CD8-positive, alpha-beta memory T cell (primary cell): ENCODE measurements around the gene PCDH9. TPM values are rescaled to one million over a fixed set of nuclear protein-coding genes. Genes with fewer than 3 reads are reported as not detected.

Experiments
- CTCF ChIA-PET: fragments of 350-600 bp; sonication (Branson Sonifier 250); formaldehyde crosslinking; loops from one replicate; lab custom pipeline; 2021; ENCODE audit warnings: antibody characterized with exemption; lab: Charles Lee
- POLR2A ChIA-PET: fragments of 350-600 bp; sonication (Branson Sonifier 250); formaldehyde crosslinking; loops from one replicate; lab custom pipeline; 2021; ENCODE audit warnings: antibody characterized with exemption; lab: Charles Lee
- DNase-seq, 5 donors: peaks; one replicate each; pipeline versions ENCODE4 v3.0.0 to v3.0.0-alpha.2; 2020 to 2022; ENCODE audit warnings: mixed read lengths in 1 of 5
- H3K27ac ChIP-seq: one replicate; pipeline ENCODE4 v1.7.0; 2013; ENCODE audit warnings: low read depth, mild to moderate bottlenecking, low read length, moderate library complexity
- H3K27me3 ChIP-seq: 2 replicates; pipeline ENCODE4 v1.7.0; 2013; ENCODE audit warnings: low read length, mild to moderate bottlenecking; ENCODE audit not compliant: insufficient read depth, poor library complexity, severe bottlenecking
- H3K36me3 ChIP-seq: 2 replicates; pipeline ENCODE4 v1.7.0; 2013; ENCODE audit warnings: mild to moderate bottlenecking, low read length, moderate library complexity; ENCODE audit not compliant: insufficient read depth
- H3K4me1 ChIP-seq: 2 replicates; pipeline ENCODE4 v1.7.0; 2013; ENCODE audit warnings: mild to moderate bottlenecking, low read length, moderate library complexity; ENCODE audit not compliant: insufficient read depth
- H3K4me3 ChIP-seq: 2 replicates; pipeline ENCODE4 v1.7.0; 2013; ENCODE audit warnings: mild to moderate bottlenecking, low read length
- H3K9me3 ChIP-seq: 2 replicates; pipeline ENCODE4 v1.7.0; 2013; ENCODE audit warnings: mild to moderate bottlenecking, low read length
- H3K27ac Mint-ChIP-seq, 8 donors: one replicate each; pipeline ENCODE4 v1.8.0; 2020 to 2021; ENCODE audit warnings: mixed read lengths in 8 of 8, mild to moderate bottlenecking in 6 of 8, inconsistent platforms in 3 of 8, moderate library complexity in 3 of 8
- H3K27me3 Mint-ChIP-seq, 2 donors: one replicate each; pipeline ENCODE4 v1.8.0; 2020 to 2021; ENCODE audit warnings: mixed read lengths in 2 of 2, mild to moderate bottlenecking in 1 of 2, moderate library complexity in 1 of 2
- H3K36me3 Mint-ChIP-seq, 3 donors: one replicate each; pipeline ENCODE4 v1.8.0; 2020 to 2021; ENCODE audit warnings: mixed read lengths in 3 of 3, inconsistent platforms in 1 of 3, mild to moderate bottlenecking in 1 of 3
- H3K4me1 Mint-ChIP-seq, 3 donors: one replicate each; pipeline ENCODE4 v1.8.0; 2020 to 2021; ENCODE audit warnings: mixed read lengths in 3 of 3, inconsistent platforms in 1 of 3, mild to moderate bottlenecking in 1 of 3
- H3K4me3 Mint-ChIP-seq, 7 donors: one replicate each; pipeline ENCODE4 v1.8.0; 2020 to 2021; ENCODE audit warnings: mixed read lengths in 7 of 7, mild to moderate bottlenecking in 6 of 7, moderate library complexity in 4 of 7, inconsistent platforms in 2 of 7
- H3K9me3 Mint-ChIP-seq, 5 donors: one replicate each; pipeline ENCODE4 v1.8.0; 2020 to 2022; ENCODE audit warnings: mixed read lengths in 5 of 5, mild to moderate bottlenecking in 3 of 5, moderate library complexity in 2 of 5, inconsistent platforms in 1 of 5
- polyA plus RNA-seq: library from polyadenylated mRNA; unstranded; fragments of 300-500 nt; fragmentation: Illumina TruSeq; gene quantifications from one replicate; pipeline ENCODE4 v1.2.3, GENCODE V29; 2021
- total RNA-seq, 2 experiments: library from RNA; stranded (reverse); gene quantifications; one replicate each; pipeline ENCODE4 v1.2.3, GENCODE V29; 2021

PCDH9 gene
- total and polyA plus RNA-seq, 3 experiments from 2014 or later: 0.09 to 0.21 (median 0.16) TPM

DNA sequence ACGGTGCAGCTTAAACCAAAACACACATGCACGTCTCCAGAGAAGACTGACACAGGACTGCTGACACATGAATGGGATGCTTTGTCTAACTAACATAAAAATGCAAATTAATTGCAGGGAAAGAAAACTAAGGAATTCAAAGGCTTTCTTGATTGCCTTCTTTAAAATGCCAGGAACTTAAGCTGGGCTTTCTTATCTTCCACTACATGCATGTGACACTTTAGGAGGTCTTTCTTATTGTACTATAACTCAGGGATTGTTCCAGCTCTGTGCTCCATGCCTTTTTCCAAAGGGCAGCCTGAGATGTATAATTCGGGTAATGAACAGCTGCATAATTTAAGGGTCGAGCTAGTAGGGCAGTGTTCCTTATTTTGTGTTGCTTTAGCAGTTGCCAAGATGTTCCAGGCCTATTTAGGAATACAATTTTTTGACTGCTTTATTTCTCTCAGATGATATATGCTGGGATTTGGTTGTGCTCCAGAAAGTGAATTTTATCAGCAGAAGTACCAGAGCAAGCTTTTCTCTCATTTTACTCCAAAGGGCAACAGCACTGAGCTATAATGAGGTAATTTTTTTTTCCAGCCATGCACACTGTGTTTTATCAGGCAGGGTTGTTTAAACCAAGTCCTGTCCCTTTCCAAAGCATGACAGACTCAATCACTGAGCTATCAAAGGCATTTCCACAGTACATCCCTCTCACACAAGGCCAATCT is 885.2 kb downstream of the PCDH9 start:
- H3K9me3 ChIP-seq: no peaks in the 10 kb centered on the region
- ChIA-PET POLR2A (no interaction called here), CTCF (no interaction called here)
- Mint-ChIP-seq H3K9me3 (peaks cover 0 to 15% (median 2%) of the 10 kb centered on the region in 5 donors), H3K27ac (no peak overlapping the region), H3K36me3 (no peaks in the 10 kb centered on the region), H3K4me1 (no peaks in the 10 kb centered on the region), H3K4me3 (no peak overlapping the region), H3K27me3 (no peaks in the 10 kb centered on the region)
- H3K27ac ChIP-seq: no peak overlapping the region
- H3K36me3 ChIP-seq: no peaks in the 10 kb centered on the region
- no peak overlapping the region for H3K4me3 ChIP-seq
- no peaks in the 10 kb centered on the region for H3K27me3 ChIP-seq
- DNase-seq: no peak
- no peaks in the 10 kb centered on the region for H3K4me1 ChIP-seq

DNA sequence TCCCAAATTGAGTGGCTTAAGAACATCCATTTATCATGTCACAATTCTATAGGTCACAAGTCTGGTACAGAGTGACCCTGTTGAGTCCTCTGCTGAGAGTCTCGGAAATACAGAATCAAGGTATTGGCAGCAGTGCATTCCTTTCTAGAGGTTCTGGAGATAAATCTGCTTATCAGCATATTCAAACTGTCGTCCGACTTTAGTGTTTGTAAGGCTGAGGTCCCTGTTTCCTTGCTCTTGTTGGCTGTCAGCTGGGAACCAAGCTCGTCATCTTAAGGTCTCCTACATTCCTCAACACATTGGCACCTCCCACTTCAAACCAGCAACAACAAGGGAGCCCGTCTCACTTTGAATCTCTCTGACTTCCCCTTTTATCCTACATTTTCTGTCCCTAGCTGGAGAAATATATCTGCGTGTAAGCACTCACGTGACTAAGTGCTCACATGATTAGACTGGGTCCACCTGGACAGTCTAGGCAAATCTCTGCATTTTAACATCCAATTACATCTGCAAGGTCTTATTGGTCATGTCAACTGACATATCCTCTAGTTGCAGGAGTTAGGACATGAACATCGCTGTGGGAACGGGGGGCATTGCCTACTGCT is 886.8 kb downstream of the PCDH9 start:
- POLR2A ChIA-PET: no interaction called here
- no peak overlapping the region for H3K4me3 ChIP-seq
- H3K9me3 ChIP-seq: no peaks in the 10 kb centered on the region
- Mint-ChIP-seq H3K4me1 (no peaks in the 10 kb centered on the region), H3K9me3 (peaks cover 0 to 14% (median 5%) of the 10 kb centered on the region in 5 donors), H3K27ac (no peak overlapping the region), H3K36me3 (no peaks in the 10 kb centered on the region), H3K27me3 (no peaks in the 10 kb centered on the region), H3K4me3 (no peak overlapping the region)
- no peaks in the 10 kb centered on the region for H3K36me3 ChIP-seq
- CTCF ChIA-PET: no interaction called here
- H3K27me3 ChIP-seq: no peaks in the 10 kb centered on the region
- H3K27ac ChIP-seq: no peak overlapping the region
- no peak for DNase-seq
- H3K4me1 ChIP-seq: no peaks in the 10 kb centered on the region

DNA sequence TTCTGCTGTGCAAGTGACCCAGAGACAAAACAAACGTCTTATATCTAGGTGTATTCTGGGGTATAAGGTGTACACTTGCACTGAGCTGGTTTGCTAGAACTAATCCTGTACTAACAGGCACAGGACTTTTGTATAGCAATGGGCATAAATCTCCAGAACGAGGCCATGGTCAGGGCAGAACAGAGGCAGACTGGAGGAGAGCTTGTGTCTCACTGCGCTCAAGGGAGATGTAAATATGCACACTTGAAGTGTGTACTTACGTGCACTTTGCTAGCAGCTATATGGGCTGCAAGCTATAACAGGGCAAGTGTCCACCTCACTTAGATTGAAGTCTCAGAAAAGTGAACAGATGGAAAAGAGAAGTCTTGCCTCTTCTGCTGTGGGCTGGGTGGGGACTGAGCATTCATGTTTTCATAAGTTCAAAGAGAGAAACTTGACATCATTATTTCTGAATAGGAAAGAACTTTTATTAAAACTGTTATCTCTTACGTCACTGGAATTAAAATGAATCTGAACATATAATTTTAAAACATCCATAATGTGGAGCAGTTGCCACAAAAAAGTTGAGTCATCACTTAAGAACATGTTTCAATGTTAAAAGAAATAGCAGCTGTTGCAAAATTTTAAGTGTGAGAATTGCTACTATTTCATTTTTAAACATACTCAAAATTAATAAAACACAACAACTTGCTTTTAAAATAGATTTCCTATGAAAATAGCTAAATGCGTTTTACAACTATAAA is 888.3 kb downstream of the PCDH9 start:
- H3K27me3 ChIP-seq: no peaks in the 10 kb centered on the region
- H3K36me3 Mint-ChIP-seq: no peaks in the 10 kb centered on the region
- H3K27ac ChIP-seq: no peak overlapping the region
- H3K4me3 Mint-ChIP-seq: no peak overlapping the region
- no peaks in the 10 kb centered on the region for H3K9me3 ChIP-seq
- no peaks in the 10 kb centered on the region for H3K4me1 Mint-ChIP-seq
- DNase-seq: no peak
- H3K9me3 Mint-ChIP-seq: peaks cover 0 to 12% (median 5%) of the 10 kb centered on the region in 5 donors
- H3K4me1 ChIP-seq: no peaks in the 10 kb centered on the region
- no peak overlapping the region for H3K4me3 ChIP-seq
- POLR2A ChIA-PET: no interaction called here
- H3K36me3 ChIP-seq: no peaks in the 10 kb centered on the region
- CTCF ChIA-PET: no interaction called here
- H3K27ac Mint-ChIP-seq: no peak overlapping the region
- H3K27me3 Mint-ChIP-seq: no peaks in the 10 kb centered on the region

- no peak for DNase-seq
- ChIA-PET POLR2A (no interaction called here), CTCF (no interaction called here)
- no peaks in the 10 kb centered on the region for H3K27me3 ChIP-seq
- Mint-ChIP-seq H3K27ac (no peak overlapping the region), H3K27me3 (no peaks in the 10 kb centered on the region), H3K36me3 (no peaks in the 10 kb centered on the region), H3K9me3 (peaks cover 0 to 15% (median 5%) of the 10 kb centered on the region in 5 donors), H3K4me1 (no peaks in the 10 kb centered on the region), H3K4me3 (no peak overlapping the region)
- no peak overlapping the region for H3K27ac ChIP-seq
- H3K9me3 ChIP-seq: no peaks in the 10 kb centered on the region
- H3K4me1 ChIP-seq: no peaks in the 10 kb centered on the region
- no peak overlapping the region for H3K4me3 ChIP-seq
- H3K36me3 ChIP-seq: no peaks in the 10 kb centered on the region
Observed at GRCh38 chr13:66339214-66339613, 890.9 kb downstream of the PCDH9 start.

DNA sequence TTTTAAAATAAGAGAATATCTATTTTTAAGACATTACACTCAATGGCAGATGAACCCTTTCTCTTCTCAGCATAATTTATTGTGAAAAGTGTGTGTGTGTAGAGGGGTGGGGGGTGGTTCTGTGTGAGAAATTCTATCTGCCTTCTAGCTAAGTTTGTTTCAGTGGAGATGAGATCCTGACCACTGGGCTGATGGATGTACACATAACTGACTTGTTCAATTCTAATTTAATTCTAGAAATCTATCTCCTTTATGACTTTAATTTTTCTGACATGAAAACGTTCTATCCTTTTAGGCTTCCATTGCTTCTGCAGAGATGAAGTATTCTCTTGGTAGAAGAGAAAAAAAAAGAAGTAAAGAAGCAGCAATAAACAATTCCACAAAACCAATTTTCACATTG is 891.6 kb downstream of the PCDH9 start:
- H3K36me3 ChIP-seq: no peaks in the 10 kb centered on the region
- no peaks in the 10 kb centered on the region for H3K27me3 ChIP-seq
- POLR2A ChIA-PET: no interaction called here
- no peak overlapping the region for H3K4me3 ChIP-seq
- Mint-ChIP-seq H3K27me3 (no peaks in the 10 kb centered on the region), H3K27ac (no peak overlapping the region), H3K4me1 (no peaks in the 10 kb centered on the region), H3K9me3 (peaks cover 0 to 12% (median 2%) of the 10 kb centered on the region in 5 donors), H3K4me3 (no peak overlapping the region), H3K36me3 (no peaks in the 10 kb centered on the region)
- no peaks in the 10 kb centered on the region for H3K4me1 ChIP-seq
- CTCF ChIA-PET: no interaction called here
- no peaks in the 10 kb centered on the region for H3K9me3 ChIP-seq
- DNase-seq: no peak
- H3K27ac ChIP-seq: no peak overlapping the region

GRCh38 chr13:66335626-66336025 is 894.5 kb downstream of the PCDH9 start:
- peaks cover 0 to 13% (median 4%) of the 10 kb centered on the region in 5 donors for H3K9me3 Mint-ChIP-seq
- H3K4me3 Mint-ChIP-seq: no peak overlapping the region
- POLR2A ChIA-PET: no interaction called here
- Histone ChIP-seq H3K4me1 (no peaks in the 10 kb centered on the region), H3K27ac (no peak overlapping the region), H3K27me3 (no peaks in the 10 kb centered on the region), H3K9me3 (no peaks in the 10 kb centered on the region), H3K36me3 (no peaks in the 10 kb centered on the region), H3K4me3 (no peak overlapping the region)
- no peak overlapping the region for H3K27ac Mint-ChIP-seq
- no peaks in the 10 kb centered on the region for H3K36me3 Mint-ChIP-seq
- H3K4me1 Mint-ChIP-seq: no peaks in the 10 kb centered on the region
- CTCF ChIA-PET: no interaction called here
- DNase-seq: no peak
- no peaks in the 10 kb centered on the region for H3K27me3 Mint-ChIP-seq

GRCh38 chr13:66329988-66330451 is 900.1 kb downstream of the PCDH9 start:
- POLR2A ChIA-PET: no interaction called here

DNA sequence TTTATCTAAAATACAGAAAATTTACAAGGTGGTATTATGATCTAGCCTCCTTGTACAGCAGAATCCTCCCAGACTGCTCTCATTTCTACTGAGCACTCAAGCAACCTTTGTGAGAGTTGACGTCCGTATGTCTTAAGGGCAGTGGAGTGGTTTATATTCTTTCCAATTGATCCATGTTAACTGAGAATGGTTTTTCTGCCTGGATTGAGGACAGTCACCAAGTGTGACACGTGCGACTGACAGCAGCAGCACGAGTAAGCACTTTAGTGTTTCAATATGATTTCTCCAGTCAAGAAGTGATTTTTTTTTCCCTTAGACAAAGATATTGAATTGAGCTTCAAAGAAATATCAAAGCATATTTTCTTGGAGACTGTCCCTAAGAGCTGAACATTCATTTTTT is 901.7 kb downstream of the PCDH9 start:
- ChIA-PET CTCF (no interaction called here), POLR2A (no interaction called here)
- Mint-ChIP-seq H3K27me3 (no peaks in the 10 kb centered on the region), H3K27ac (no peak overlapping the region), H3K4me1 (no peaks in the 10 kb centered on the region), H3K4me3 (no peak overlapping the region), H3K9me3 (peaks cover 0 to 16% (median 6%) of the 10 kb centered on the region in 5 donors), H3K36me3 (no peaks in the 10 kb centered on the region)
- Histone ChIP-seq H3K4me3 (no peak overlapping the region), H3K27me3 (no peaks in the 10 kb centered on the region), H3K36me3 (no peaks in the 10 kb centered on the region), H3K9me3 (no peaks in the 10 kb centered on the region), H3K27ac (no peak overlapping the region), H3K4me1 (no peaks in the 10 kb centered on the region)
- no peak for DNase-seq

More at GRCh38 chr13:66329988-66330451, 900.1 kb downstream of the PCDH9 start:
- H3K36me3 Mint-ChIP-seq: no peaks in the 10 kb centered on the region
- H3K4me1 Mint-ChIP-seq: no peaks in the 10 kb centered on the region
- Histone ChIP-seq H3K27ac (no peak overlapping the region), H3K4me3 (no peak overlapping the region), H3K36me3 (no peaks in the 10 kb centered on the region), H3K27me3 (no peaks in the 10 kb centered on the region), H3K9me3 (no peaks in the 10 kb centered on the region), H3K4me1 (no peaks in the 10 kb centered on the region)
- CTCF ChIA-PET: no interaction called here
- H3K4me3 Mint-ChIP-seq: no peak overlapping the region
- no peaks in the 10 kb centered on the region for H3K27me3 Mint-ChIP-seq
- H3K9me3 Mint-ChIP-seq: peaks cover 0 to 18% (median 6%) of the 10 kb centered on the region in 5 donors
- H3K27ac Mint-ChIP-seq: no peak overlapping the region
- DNase-seq: no peak
